Breast epithelium (tissue), 4 donors: ENCODE results near the gene NEK6. TPM values are rescaled to one million over a fixed set of nuclear protein-coding genes. Genes with fewer than 3 reads are reported as not detected.

ENCODE experiments used
- DNase-seq, 2 donors: peaks; one replicate each; pipeline ENCODE4 v3.0.0-alpha.2; 2019; ENCODE audit warnings: low spot score in 2 of 2
- H3K27ac ChIP-seq, 2 donors: fragments of 200-600 bp; sonication (generic) in 1 of 2; one replicate each; pipeline ENCODE4 v1.5.1; 2016 to 2019; ENCODE audit warnings: mild to moderate bottlenecking in 1 of 2
- H3K27me3 ChIP-seq, 2 donors: fragments of 200-600 bp; sonication (generic) in 1 of 2; one replicate each; pipeline versions ENCODE4 v1.5.1 to v1.6.0; 2017 to 2019; ENCODE audit warnings: control low read depth in 1 of 2, mild to moderate bottlenecking in 1 of 2
- H3K36me3 ChIP-seq: fragments of 200-600 bp; one replicate; pipeline ENCODE4 v1.5.1; 2019
- H3K4me1 ChIP-seq, 2 donors: fragments of 200-600 bp; sonication (generic); one replicate each; pipeline ENCODE4 v1.5.1; 2016 to 2019; ENCODE audit warnings: control low read depth in 1 of 2
- H3K4me3 ChIP-seq, 3 donors: fragments of 200-600 bp; sonication (generic); 1 replicate in 2 of 3; 2 replicates in 1 of 3; pipeline ENCODE4 v1.5.1; 2016 to 2019; ENCODE audit warnings: mild to moderate bottlenecking in 3 of 3, moderate library complexity in 2 of 3
- H3K9me3 ChIP-seq, 2 donors: fragments of 200-600 bp; sonication (generic) in 1 of 2; one replicate each; pipeline ENCODE4 v1.5.1; 2016 to 2019; ENCODE audit warnings: control low read depth in 1 of 2
- POLR2A ChIP-seq: fragments of 450-650 bp; IDR thresholded peaks from one replicate; pipeline ENCODE4 v1.6.1; 2016; ENCODE audit warnings: antibody characterized with exemption, mild to moderate bottlenecking, moderate library complexity
- POLR2AphosphoS5 ChIP-seq, 3 donors: sonication (generic); formaldehyde crosslinking; IDR thresholded peaks; one replicate each; pipeline ENCODE4 v1.6.1; 2017; ENCODE audit warnings: antibody characterized with exemption in 3 of 3
- intact Hi-C: fragments of 100-400 bp; cut with DNase I; formaldehyde crosslinking; loops from one replicate; pipeline ENCODE4 v1.15.1; 2023; ENCODE audit warnings: low total_unique reads
- total RNA-seq, 3 donors: library from RNA; depleted of rRNA; stranded (reverse); fragments of >200 nt; gene quantifications; one replicate each; pipeline ENCODE4 v1.1.0, GENCODE V29; 2016
- TF ChIP-seq, protein P1 (sequence below), 3 donors: fragments of 450-650 bp; IDR thresholded peaks; one replicate each; pipeline ENCODE4 v1.5.1; 2016 to 2017; ENCODE audit warnings: antibody characterized with exemption in 3 of 3, mild to moderate bottlenecking in 3 of 3, moderate library complexity in 3 of 3

The NEK6 gene
- total RNA-seq, 3 donors from 2014 or later = 17.8 to 31.5 (median 22.2) TPM

DNA sequence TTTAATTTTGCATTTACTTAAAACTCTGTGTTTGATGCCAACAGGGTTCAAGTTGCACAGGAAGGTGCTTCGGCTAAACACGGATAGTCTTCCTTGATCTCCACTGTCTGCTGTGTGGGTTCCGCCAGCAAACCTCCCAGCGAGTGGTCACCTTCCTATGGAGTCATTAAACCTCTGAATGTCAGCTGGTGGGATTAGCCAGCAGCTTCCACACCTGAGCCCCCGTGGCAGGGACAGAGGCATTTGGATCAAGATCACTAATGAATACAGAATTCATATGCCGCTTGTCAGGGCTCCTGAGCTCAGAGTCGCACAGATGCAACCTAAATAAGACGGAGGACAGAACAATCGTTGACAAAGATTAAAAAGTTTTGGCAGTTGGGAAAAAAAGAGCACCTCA is 118.0 kb downstream of the NEK6 start:
- intact Hi-C loops = no loop called here

DNA sequence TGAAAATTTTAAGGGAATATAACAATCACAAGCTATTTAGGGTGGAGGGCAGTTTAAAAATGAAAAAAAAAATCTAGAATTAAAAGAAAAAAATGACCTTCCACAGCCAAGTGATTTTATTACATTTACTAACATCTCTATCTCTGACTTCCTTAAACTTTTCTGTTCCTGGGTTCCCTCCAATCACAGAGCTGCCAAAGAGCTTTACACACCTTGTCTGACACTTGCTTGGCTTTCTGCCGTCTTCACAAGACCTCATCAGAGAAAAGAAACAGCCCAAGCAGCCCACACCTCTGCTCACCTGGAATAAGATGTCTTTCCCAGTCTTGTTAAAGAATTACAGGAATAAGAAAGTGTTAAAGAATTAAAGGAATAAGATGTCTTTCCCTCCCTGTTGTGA is 118.6 kb downstream of the NEK6 start:
- intact Hi-C loops = no loop called here
- no peak overlapping the region for H3K4me3 ChIP-seq
- H3K9me3 ChIP-seq = no peaks in the 10 kb centered on the region
- DNase-seq = no peak
- no peaks in the 10 kb centered on the region for H3K4me1 ChIP-seq
- H3K27ac ChIP-seq = no peak overlapping the region
- no peaks in the 10 kb centered on the region for H3K36me3 ChIP-seq
- no peak for TF ChIP-seq POLR2AphosphoS5 (IDR thresholded peaks at IDR 0.05)
- no peak for TF ChIP-seq POLR2A
- TF ChIP-seq, protein P1, sequence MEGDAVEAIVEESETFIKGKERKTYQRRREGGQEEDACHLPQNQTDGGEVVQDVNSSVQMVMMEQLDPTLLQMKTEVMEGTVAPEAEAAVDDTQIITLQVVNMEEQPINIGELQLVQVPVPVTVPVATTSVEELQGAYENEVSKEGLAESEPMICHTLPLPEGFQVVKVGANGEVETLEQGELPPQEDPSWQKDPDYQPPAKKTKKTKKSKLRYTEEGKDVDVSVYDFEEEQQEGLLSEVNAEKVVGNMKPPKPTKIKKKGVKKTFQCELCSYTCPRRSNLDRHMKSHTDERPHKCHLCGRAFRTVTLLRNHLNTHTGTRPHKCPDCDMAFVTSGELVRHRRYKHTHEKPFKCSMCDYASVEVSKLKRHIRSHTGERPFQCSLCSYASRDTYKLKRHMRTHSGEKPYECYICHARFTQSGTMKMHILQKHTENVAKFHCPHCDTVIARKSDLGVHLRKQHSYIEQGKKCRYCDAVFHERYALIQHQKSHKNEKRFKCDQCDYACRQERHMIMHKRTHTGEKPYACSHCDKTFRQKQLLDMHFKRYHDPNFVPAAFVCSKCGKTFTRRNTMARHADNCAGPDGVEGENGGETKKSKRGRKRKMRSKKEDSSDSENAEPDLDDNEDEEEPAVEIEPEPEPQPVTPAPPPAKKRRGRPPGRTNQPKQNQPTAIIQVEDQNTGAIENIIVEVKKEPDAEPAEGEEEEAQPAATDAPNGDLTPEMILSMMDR (IDR thresholded peaks at IDR 0.05) = no peak
- H3K27me3 ChIP-seq = no peaks in the 10 kb centered on the region

More for the DNA sequence above, 118.0 kb downstream of the NEK6 start:
- H3K9me3 ChIP-seq = no peaks in the 10 kb centered on the region
- no peak for DNase-seq
- H3K27me3 ChIP-seq = no peaks in the 10 kb centered on the region
- H3K4me1 ChIP-seq = no peaks in the 10 kb centered on the region
- TF ChIP-seq, protein P1 (IDR thresholded peaks at IDR 0.05) = no peak
- no peak for TF ChIP-seq POLR2A
- TF ChIP-seq POLR2AphosphoS5 (IDR thresholded peaks at IDR 0.05) = no peak
- no peaks in the 10 kb centered on the region for H3K36me3 ChIP-seq
- H3K4me3 ChIP-seq = no peak overlapping the region
- H3K27ac ChIP-seq = no peak overlapping the region

DNA sequence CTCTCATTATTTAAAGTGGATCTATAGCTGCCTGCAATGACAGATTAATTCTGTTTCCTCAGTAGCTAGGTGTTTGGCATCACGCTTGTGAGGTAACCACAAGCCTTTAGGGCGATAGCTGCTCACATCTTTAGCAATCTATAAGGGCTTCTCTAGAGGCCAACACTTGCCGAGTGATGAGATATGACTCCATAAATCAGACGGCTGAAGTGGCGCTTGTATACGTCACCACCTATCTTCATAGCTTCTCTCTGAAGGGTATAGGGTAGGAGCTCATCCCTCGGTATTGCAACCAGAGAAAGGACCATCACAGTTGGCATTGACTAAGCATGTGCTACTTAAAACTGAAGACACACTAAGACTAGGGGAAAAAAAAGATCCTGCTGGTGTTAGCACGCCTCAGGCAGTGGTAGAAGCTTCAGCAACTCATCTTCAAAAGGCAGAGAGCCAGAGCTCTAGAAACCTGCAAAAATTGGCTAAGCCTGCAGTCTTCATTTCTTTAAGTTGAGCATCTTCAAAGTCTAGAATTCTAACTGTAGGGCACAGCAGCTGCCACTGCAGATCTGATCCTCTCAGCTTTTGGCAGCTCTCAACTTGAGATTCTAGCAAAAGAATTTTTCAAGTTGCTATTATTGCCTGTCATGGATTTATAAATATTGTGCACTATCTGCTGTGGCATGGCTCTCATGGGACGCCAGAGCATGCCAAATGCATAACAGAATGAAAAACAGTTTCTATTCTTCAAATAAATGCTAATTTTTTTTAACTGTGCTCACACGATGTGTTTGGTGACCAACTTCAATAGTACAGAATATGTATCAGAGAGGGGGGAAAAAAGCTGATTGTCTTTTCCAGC is 120.0 kb downstream of the NEK6 start:
- Histone ChIP-seq H3K9me3 (no peaks in the 10 kb centered on the region), H3K4me3 (no peak overlapping the region), H3K27me3 (no peaks in the 10 kb centered on the region), H3K36me3 (no peaks in the 10 kb centered on the region), H3K27ac (no peak overlapping the region), H3K4me1 (no peaks in the 10 kb centered on the region)
- TF ChIP-seq POLR2AphosphoS5 (IDR thresholded peaks at IDR 0.05) (no peak), POLR2A (no peak)
- TF ChIP-seq, protein P1 (IDR thresholded peaks at IDR 0.05) = no peak
- intact Hi-C loops = no loop called here
- DNase-seq = no peak

DNA sequence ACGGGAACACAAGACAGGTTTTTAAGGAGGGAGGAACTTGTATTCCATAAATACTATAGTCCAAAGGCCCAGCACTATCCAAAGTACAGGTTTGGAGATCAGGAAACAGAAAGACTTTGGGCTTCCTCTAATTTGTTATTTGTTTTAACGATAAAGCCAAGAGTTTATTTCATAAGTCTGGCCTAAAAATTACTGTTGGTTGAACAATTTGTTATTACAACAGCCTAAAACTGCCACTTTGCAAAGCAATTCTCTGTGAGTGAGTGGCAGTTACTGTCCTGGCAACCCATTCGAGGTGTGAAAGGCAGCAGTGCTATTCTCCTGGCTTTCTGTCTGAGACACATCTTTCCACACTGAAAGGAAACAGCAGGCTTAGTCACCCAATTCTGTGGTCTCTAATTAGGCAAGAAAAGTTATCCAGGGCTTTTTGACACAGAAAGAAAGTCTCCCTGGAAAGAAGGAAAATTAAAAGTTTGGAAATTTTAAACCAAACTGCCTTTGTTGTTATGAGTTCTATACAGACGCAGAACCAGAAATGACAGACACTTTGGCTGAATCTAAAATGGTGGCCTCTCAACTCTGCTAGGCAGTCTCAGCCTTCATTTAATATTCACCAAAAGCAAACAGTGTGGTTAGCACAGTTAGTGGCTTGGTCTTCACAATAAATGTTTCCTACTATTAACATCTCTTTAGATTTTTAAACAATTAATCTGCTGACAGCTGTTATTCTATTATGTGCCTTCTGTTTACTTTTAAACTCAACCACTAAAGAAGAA is 123.6 kb downstream of the NEK6 start:
- DNase-seq = no peak
- Histone ChIP-seq H3K36me3 (no peaks in the 10 kb centered on the region), H3K4me3 (no peak overlapping the region), H3K9me3 (no peaks in the 10 kb centered on the region), H3K4me1 (no peaks in the 10 kb centered on the region), H3K27me3 (no peaks in the 10 kb centered on the region), H3K27ac (no peak overlapping the region)
- intact Hi-C loops = no loop called here
- no peak for TF ChIP-seq POLR2AphosphoS5 (IDR thresholded peaks at IDR 0.05)
- TF ChIP-seq POLR2A = no peak
- TF ChIP-seq, protein P1 (IDR thresholded peaks at IDR 0.05) = no peak

DNA sequence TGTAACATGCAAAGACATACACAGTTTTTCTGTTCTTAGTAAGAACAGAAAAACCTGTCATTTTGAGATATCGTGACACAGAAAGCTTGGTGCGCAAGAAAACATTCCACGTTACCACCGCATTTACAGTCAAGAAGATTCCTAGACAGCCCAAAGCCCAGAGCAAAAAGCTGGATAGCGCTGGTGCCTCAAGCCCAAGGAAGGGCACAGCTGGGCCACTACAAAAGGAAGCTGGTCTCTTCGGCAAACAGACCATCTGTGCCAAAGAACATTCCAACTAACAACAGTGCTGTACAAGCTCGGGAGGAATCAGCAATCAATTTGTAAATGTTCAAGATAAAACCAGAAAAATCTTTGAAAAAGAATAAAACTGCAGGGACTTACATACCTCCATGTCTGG is 126.5 kb downstream of the NEK6 start:
- Histone ChIP-seq H3K9me3 (no peaks in the 10 kb centered on the region), H3K36me3 (no peaks in the 10 kb centered on the region), H3K27me3 (no peaks in the 10 kb centered on the region), H3K4me3 (no peak overlapping the region), H3K27ac (no peak overlapping the region), H3K4me1 (no peaks in the 10 kb centered on the region)
- intact Hi-C loops = no loop called here
- DNase-seq = no peak
- TF ChIP-seq, protein P1 (IDR thresholded peaks at IDR 0.05) = no peak
- TF ChIP-seq POLR2A = no peak
- no peak for TF ChIP-seq POLR2AphosphoS5 (IDR thresholded peaks at IDR 0.05)
